WTC11 (cell line): ENCODE measurements around the gene WSCD2.

Source experiments
- ELF4 ChIP-seq: sonication (generic); formaldehyde crosslinking; IDR thresholded peaks from 2 replicates; pipeline ENCODE4 v1.8.1; 2022; ENCODE audit warnings: low read depth, mild to moderate bottlenecking, moderate library complexity, missing genetic modification reagents
- RELA ChIP-seq: sonication (generic); formaldehyde crosslinking; IDR thresholded peaks from 2 replicates; pipeline ENCODE4 v1.8.1; 2022; ENCODE audit warnings: missing genetic modification reagents, mild to moderate bottlenecking, borderline replicate concordance
- ZNF138 ChIP-seq: sonication (generic); formaldehyde crosslinking; conservative IDR thresholded peaks from 2 replicates; pipeline ENCODE4 v1.8.1; 2022; ENCODE audit warnings: mild to moderate bottlenecking, moderate library complexity, missing genetic modification reagents
- TF ChIP-seq, protein P1 (sequence below): fragments of 200-600 bp; IDR thresholded peaks from 2 replicates; pipeline ENCODE4 v1.8.0; 2022; ENCODE audit warnings: antibody characterized with exemption
- TF ChIP-seq, protein P2 (sequence below): sonication (generic); formaldehyde crosslinking; IDR thresholded peaks from 2 replicates; pipeline ENCODE4 v1.8.1; 2023; ENCODE audit warnings: mild to moderate bottlenecking, missing genetic modification reagents

DNA sequence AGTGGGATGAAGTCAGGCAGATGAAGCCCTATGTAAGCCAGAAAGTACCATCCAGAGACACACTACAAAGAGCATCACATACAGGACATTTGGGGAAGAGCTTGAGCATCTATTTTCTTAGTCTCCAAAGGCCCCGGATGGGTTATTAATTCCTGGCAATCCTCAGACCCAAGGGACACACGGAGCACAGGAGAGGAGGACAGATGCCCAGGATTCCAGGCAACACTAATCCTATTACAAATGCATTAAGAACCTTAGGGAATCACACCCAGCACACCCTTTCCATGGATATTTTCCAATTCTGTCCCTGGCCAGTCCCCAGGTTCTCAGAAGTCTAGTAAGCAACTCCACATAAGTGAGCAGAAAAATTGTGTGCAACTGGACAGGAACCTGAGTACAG, 144.1 kb downstream of the WSCD2 start:
- TF ChIP-seq, protein P1, sequence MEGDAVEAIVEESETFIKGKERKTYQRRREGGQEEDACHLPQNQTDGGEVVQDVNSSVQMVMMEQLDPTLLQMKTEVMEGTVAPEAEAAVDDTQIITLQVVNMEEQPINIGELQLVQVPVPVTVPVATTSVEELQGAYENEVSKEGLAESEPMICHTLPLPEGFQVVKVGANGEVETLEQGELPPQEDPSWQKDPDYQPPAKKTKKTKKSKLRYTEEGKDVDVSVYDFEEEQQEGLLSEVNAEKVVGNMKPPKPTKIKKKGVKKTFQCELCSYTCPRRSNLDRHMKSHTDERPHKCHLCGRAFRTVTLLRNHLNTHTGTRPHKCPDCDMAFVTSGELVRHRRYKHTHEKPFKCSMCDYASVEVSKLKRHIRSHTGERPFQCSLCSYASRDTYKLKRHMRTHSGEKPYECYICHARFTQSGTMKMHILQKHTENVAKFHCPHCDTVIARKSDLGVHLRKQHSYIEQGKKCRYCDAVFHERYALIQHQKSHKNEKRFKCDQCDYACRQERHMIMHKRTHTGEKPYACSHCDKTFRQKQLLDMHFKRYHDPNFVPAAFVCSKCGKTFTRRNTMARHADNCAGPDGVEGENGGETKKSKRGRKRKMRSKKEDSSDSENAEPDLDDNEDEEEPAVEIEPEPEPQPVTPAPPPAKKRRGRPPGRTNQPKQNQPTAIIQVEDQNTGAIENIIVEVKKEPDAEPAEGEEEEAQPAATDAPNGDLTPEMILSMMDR = no peak
- TF ChIP-seq, protein P2, sequence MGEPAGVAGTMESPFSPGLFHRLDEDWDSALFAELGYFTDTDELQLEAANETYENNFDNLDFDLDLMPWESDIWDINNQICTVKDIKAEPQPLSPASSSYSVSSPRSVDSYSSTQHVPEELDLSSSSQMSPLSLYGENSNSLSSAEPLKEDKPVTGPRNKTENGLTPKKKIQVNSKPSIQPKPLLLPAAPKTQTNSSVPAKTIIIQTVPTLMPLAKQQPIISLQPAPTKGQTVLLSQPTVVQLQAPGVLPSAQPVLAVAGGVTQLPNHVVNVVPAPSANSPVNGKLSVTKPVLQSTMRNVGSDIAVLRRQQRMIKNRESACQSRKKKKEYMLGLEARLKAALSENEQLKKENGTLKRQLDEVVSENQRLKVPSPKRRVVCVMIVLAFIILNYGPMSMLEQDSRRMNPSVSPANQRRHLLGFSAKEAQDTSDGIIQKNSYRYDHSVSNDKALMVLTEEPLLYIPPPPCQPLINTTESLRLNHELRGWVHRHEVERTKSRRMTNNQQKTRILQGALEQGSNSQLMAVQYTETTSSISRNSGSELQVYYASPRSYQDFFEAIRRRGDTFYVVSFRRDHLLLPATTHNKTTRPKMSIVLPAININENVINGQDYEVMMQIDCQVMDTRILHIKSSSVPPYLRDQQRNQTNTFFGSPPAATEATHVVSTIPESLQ (CRISPR knock-in tag) = no peak
- TF ChIP-seq RELA (CRISPR knock-in tag) (no peak), ELF4 (CRISPR knock-in tag) (no peak), ZNF138 (CRISPR knock-in tag) (no peak)
